PC-9 (cell line): ENCODE results near the gene EDN1. TPM values are rescaled to one million over a fixed set of nuclear protein-coding genes. Genes with fewer than 3 reads are reported as not detected.

Experiments
- BruUV-seq: library from RNA; stranded (reverse); fragments of 400-500 nt; replicated peaks from 2 replicates; lab custom pipeline; 2021; lab: Mats Ljungman, UMichigan
- CTCF ChIA-PET: fragments of 300-600 bp; sonication (Branson Sonifier 250); formaldehyde crosslinking; loops from one replicate; lab custom pipeline; 2022; ENCODE audit warnings: antibody characterized with exemption; lab: Charles Lee
- POLR2A ChIA-PET: fragments of 300-600 bp; sonication (Branson Sonifier 250); formaldehyde crosslinking; loops from one replicate; lab custom pipeline; 2022; ENCODE audit warnings: antibody characterized with exemption; ENCODE audit not compliant: unreplicated experiment; lab: Charles Lee
- DNase-seq, 2 experiments: peaks; one replicate each; pipeline versions ENCODE4 v3.0.0 to v3.0.0-alpha.2; 2015 to 2022; ENCODE audit warnings: mixed read lengths in 1 of 2
- H2AFZ ChIP-seq: fragments of 200-600 bp; sonication (generic); 2 replicates; pipeline ENCODE4 v1.8.1; 2017; ENCODE audit warnings: antibody characterized with exemption
- H3F3A ChIP-seq: fragments of 200-600 bp; sonication (generic); 2 replicates; pipeline ENCODE4 v1.8.1; 2017; ENCODE audit warnings: antibody characterized with exemption, mild to moderate bottlenecking, low read depth; ENCODE audit not compliant: insufficient read depth
- H3K27ac ChIP-seq: fragments of 200-600 bp; sonication (generic); 2 replicates; pipeline ENCODE4 v1.6.1; 2016; ENCODE audit warnings: mixed run types
- H3K27me3 ChIP-seq: fragments of 200-600 bp; sonication (generic); 2 replicates; pipeline ENCODE4 v1.6.1; 2016; ENCODE audit warnings: low read depth, mixed run types; ENCODE audit not compliant: insufficient read depth
- H3K36me3 ChIP-seq: fragments of 200-600 bp; sonication (generic); 2 replicates; pipeline ENCODE4 v1.6.1; 2016; ENCODE audit warnings: low read depth, mixed run types
- H3K4me1 ChIP-seq: fragments of 200-600 bp; sonication (generic); replicated peaks from 2 replicates; pipeline ENCODE4 v1.6.1; 2016; ENCODE audit warnings: mixed run types; ENCODE audit not compliant: insufficient read depth
- H3K4me2 ChIP-seq: fragments of 200-600 bp; sonication (generic); 2 replicates; pipeline ENCODE4 v1.6.1; 2017; ENCODE audit warnings: mixed run types
- H3K4me3 ChIP-seq: fragments of 200-600 bp; sonication (generic); 2 replicates; pipeline ENCODE4 v1.6.1; 2016; ENCODE audit warnings: mixed run types
- H3K79me2 ChIP-seq: fragments of 200-600 bp; sonication (generic); 2 replicates; pipeline ENCODE4 v1.6.1; 2017; ENCODE audit warnings: low read depth, mixed run types
- H3K9me2 ChIP-seq: fragments of 200-600 bp; sonication (generic); 2 replicates; pipeline ENCODE4 v1.8.1; 2017; ENCODE audit warnings: mild to moderate bottlenecking; ENCODE audit not compliant: insufficient read depth
- H3K9me3 ChIP-seq: fragments of 200-600 bp; sonication (generic); 2 replicates; pipeline ENCODE4 v1.8.1; 2016; ENCODE audit warnings: low read depth; ENCODE audit not compliant: insufficient read depth
- H4K20me1 ChIP-seq: fragments of 200-600 bp; sonication (generic); 2 replicates; pipeline ENCODE4 v1.8.1; 2017; ENCODE audit not compliant: insufficient read depth
- CTCF ChIP-seq: fragments of 200-600 bp; sonication (generic); conservative IDR thresholded peaks from 2 replicates; pipeline ENCODE4 v1.6.1; 2017; ENCODE audit warnings: mixed run types, antibody characterized with exemption, mild to moderate bottlenecking, moderate library complexity
- EZH2 ChIP-seq: fragments of 200-600 bp; sonication (generic); IDR thresholded peaks from 2 replicates; pipeline ENCODE4 v1.8.0; 2017; ENCODE audit warnings: antibody characterized with exemption, low read depth
- intact Hi-C: fragments of 100-400 bp; cut with micrococcal nuclease; formaldehyde crosslinking; loops from one replicate; pipeline ENCODE4 v1.10.0; 2022; ENCODE audit not compliant: unreplicated experiment
- total RNA-seq: library from RNA; stranded (reverse); gene quantifications from 2 replicates; pipeline ENCODE4 v1.2.3, GENCODE V29; 2021

Gene EDN1
- total RNA-seq, 1 experiment from 2014 or later: 3.3 TPM

GRCh38 chr6:12279322-12280091, 10.7 kb upstream of the EDN1 start:
- Histone ChIP-seq H2AFZ (no peak overlapping the region), H3K27ac (no peak overlapping the region), H3F3A (no peaks in the 10 kb centered on the region), H4K20me1 (no peaks in the 10 kb centered on the region), H3K4me2 (no peak overlapping the region), H3K36me3 (no peaks in the 10 kb centered on the region), H3K9me3 (no peaks in the 10 kb centered on the region), H3K4me1 (peaks cover 25% of the 10 kb centered on the region), H3K79me2 (no peaks in the 10 kb centered on the region), H3K27me3 (no peaks in the 10 kb centered on the region), H3K9me2 (no peaks in the 10 kb centered on the region), H3K4me3 (no peak overlapping the region)
- intact Hi-C loops: loop anchor here (10.0 kb wide), 1 partner anchor 435 kb away; no protein-coding TSS in a partner anchor
- DNase-seq: no peak
- no TSS peak for BruUV-seq
- CTCF ChIA-PET: interaction anchor here (1.1 kb wide), 1 partner anchor 10 kb away, joined by 3 read pairs; no protein-coding TSS in a partner anchor
- TF ChIP-seq EZH2 (no peak), CTCF (no peak)
- POLR2A ChIA-PET: no interaction called here

- intact Hi-C loops: loop anchor here (10.0 kb wide), 1 partner anchor 436 kb away; no protein-coding TSS in a partner anchor
- Histone ChIP-seq H4K20me1 (no peaks in the 10 kb centered on the region), H3K4me3 (no peak overlapping the region), H3K9me3 (no peaks in the 10 kb centered on the region), H3K4me2 (no peak overlapping the region), H3K27me3 (no peaks in the 10 kb centered on the region), H3K27ac (no peak overlapping the region), H2AFZ (no peak overlapping the region), H3F3A (peaks cover 1% of the 10 kb centered on the region; the same call in 1 of the 2 replicates), H3K36me3 (no peaks in the 10 kb centered on the region), H3K9me2 (no peaks in the 10 kb centered on the region), H3K79me2 (no peaks in the 10 kb centered on the region), H3K4me1 (peaks cover 19% of the 10 kb centered on the region)
- ChIA-PET POLR2A (interaction anchor here (0.5 kb wide), 1 partner anchor 1049 kb away, joined by 4 read pairs; no protein-coding TSS in a partner anchor), CTCF (interaction anchor here (1.1 kb wide), 1 partner anchor 9 kb away, joined by 3 read pairs; no protein-coding TSS in a partner anchor)
- TF ChIP-seq CTCF (no peak), EZH2 (no peak)
- BruUV-seq: no TSS peak
- peak in 1 of 2 experiments; percentile 21 for DNase-seq
Observed at GRCh38 chr6:12280458-12280857, 9.7 kb upstream of the EDN1 start.

GRCh38 chr6:12280902-12281301, 9.3 kb upstream of the EDN1 start:
- ChIA-PET CTCF (no interaction called here), POLR2A (no interaction called here)
- Histone ChIP-seq H3K4me1 (peaks cover 21% of the 10 kb centered on the region), H3F3A (peaks cover 6% of the 10 kb centered on the region; the same call in 1 of the 2 replicates), H3K27ac (no peak overlapping the region), H3K27me3 (no peaks in the 10 kb centered on the region), H3K9me2 (no peaks in the 10 kb centered on the region), H3K9me3 (no peaks in the 10 kb centered on the region), H3K79me2 (no peaks in the 10 kb centered on the region), H3K4me3 (no peak overlapping the region), H4K20me1 (no peaks in the 10 kb centered on the region), H2AFZ (no peak overlapping the region), H3K4me2 (no peak overlapping the region), H3K36me3 (no peaks in the 10 kb centered on the region)
- no peak for TF ChIP-seq CTCF
- no peak for TF ChIP-seq EZH2
- no peak for DNase-seq
- intact Hi-C loops: loop anchor here (10.0 kb wide), 1 partner anchor 436 kb away; no protein-coding TSS in a partner anchor
- no TSS peak for BruUV-seq
